LNCAP (cell line): Measurements from ENCODE around the gene PSMC5.

Source experiments
- TF ChIP-seq, protein P1 (sequence below): fragments of 450-650 bp; IDR thresholded peaks from 2 replicates; pipeline ENCODE4 v1.5.1; 2017; ENCODE audit warnings: mild to moderate bottlenecking

Gene PSMC5

DNA sequence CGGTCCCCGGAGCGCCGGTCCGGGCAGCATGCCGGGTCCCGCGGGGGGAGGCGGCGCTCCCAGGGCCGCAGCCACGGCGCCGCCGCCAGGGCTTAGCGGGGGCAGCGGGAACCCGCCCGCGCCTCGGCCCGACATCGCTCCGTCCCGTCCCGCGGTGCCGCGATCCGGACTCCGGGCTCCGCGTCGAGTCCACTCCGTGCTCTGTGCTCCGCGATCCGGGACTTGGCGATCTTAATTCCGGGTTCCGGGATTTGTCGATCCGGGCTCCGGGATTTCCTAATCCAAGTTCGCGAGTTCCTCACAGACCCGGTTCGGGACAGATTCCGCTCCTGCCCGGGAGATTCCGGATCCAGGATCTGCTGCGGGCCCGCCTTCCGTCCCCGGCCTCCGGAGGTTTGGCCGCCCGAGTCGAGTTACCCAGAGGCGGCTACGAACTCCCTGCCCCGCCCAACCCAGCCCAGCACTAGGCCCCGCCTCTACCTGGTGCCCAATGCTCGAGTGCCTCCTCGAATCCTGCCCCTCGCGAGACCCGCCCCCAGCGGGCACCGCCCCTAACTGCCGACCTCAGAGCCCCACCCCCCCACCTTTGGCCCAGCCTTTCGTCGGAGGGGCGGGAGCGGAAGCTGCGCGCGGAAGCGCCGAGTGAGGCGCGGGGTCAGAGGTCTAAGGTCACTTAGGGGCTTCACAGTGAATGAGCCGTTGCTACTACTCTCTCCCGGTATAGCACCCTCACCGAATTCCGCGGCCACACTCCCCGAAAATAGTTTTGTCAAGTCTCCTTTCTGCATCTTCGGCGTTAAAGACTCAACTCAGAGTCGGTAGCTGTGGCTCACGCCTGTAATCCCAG, 15.5 kb downstream of the PSMC5 start, which contains the start of gene SMARCD2:
TSS of gene SMARCD2 (minus strand) at position 146 of the 847 bp plus-strand sequence. CDS start at position 135, 11 bp downstream.
- TF ChIP-seq, protein P1, sequence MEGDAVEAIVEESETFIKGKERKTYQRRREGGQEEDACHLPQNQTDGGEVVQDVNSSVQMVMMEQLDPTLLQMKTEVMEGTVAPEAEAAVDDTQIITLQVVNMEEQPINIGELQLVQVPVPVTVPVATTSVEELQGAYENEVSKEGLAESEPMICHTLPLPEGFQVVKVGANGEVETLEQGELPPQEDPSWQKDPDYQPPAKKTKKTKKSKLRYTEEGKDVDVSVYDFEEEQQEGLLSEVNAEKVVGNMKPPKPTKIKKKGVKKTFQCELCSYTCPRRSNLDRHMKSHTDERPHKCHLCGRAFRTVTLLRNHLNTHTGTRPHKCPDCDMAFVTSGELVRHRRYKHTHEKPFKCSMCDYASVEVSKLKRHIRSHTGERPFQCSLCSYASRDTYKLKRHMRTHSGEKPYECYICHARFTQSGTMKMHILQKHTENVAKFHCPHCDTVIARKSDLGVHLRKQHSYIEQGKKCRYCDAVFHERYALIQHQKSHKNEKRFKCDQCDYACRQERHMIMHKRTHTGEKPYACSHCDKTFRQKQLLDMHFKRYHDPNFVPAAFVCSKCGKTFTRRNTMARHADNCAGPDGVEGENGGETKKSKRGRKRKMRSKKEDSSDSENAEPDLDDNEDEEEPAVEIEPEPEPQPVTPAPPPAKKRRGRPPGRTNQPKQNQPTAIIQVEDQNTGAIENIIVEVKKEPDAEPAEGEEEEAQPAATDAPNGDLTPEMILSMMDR, result 0 out of 2 replicates have a peak, but pooled peaks have one; percentile 8

DNA sequence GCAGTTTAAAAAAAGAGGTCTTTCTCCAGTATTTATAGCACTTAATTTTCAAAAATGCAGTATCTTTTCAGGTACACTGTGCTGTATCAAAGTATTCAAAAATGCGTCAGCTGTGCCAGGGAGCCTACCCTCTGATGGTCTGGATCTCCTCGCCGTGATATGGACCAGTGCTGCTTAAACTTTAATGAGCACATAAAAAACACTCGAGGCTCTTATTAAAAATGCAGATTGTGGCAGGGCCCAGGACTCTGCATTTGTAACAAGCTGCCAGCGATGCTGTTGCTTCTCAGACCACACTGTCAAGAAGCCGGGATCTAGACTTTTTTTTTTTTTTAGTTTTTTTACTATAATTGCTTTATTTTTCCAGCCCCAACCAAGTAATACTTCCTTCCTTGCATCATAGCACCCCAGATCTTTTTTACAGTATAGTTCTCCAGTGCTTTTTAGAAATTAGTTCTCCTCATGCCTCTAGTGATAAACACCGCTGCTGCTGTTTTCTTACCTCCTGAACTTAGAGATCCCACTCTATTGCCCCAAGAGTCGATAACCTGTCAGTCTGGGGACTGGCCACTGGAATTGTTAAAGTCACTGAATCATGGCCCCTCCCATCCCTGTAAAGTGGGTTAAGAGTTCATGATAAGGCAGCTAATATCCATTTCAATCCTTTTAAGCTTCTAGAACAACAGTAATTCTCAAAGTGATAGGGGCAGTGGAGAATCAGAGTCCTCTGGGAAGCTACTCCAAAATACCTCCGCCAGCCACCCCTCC, 16.9 kb downstream of the PSMC5 start:
- TF ChIP-seq, protein P1, result no peak

DNA sequence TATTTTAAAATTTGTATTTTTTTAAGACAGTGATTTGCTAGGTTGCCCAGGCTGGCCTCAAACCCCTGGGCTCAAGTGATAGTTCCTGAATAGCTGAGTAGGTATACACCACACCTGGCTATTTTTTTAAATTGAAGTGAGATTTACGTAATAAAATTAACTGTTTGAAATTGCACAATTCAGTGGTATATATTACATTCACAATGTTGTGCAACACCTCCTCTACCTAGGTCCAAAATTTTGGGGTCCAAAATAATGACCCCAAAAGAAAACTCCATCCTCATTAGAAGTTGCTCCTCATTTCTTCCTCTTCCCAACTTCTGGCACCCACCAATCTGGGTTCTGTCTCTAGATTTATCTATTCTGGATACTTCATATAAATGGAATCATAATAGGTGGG, 18.3 kb downstream of the PSMC5 start:
- TF ChIP-seq, protein P1, result no peak

DNA sequence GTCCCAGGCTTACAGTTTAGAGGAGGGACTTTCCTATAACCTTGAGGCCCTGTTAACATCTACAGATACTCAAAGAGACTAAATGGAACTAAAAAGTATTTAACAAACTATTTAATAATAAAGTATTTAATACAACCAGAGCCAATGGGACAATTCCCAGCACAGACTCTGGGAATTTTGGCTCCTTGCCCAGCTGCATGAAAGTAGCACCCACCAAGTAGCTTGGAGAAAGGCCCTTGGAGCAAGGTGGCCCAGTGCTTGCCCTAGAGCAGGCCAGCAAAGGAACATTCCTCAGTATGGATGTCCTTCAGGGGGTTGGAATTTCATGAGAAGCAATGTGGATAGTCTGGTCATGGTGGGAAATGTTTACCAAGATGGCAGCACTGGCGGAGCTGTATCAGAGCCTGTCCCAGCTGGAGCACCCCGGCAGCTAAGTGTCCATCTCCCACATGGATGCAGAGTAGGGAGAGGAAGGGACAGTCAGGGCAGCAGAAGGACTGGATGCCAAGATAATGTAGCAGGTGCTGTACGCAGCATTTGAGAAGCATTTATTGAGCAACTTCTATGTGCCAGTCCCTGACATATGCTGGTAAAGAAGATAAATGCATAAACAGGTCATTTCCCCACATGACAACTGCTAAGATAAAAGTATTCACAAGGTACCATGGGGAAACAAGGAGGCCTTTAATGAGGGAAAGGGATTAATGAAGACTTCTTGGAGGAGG, 20.5 kb downstream of the PSMC5 start:
- TF ChIP-seq, protein P1, result no peak

DNA sequence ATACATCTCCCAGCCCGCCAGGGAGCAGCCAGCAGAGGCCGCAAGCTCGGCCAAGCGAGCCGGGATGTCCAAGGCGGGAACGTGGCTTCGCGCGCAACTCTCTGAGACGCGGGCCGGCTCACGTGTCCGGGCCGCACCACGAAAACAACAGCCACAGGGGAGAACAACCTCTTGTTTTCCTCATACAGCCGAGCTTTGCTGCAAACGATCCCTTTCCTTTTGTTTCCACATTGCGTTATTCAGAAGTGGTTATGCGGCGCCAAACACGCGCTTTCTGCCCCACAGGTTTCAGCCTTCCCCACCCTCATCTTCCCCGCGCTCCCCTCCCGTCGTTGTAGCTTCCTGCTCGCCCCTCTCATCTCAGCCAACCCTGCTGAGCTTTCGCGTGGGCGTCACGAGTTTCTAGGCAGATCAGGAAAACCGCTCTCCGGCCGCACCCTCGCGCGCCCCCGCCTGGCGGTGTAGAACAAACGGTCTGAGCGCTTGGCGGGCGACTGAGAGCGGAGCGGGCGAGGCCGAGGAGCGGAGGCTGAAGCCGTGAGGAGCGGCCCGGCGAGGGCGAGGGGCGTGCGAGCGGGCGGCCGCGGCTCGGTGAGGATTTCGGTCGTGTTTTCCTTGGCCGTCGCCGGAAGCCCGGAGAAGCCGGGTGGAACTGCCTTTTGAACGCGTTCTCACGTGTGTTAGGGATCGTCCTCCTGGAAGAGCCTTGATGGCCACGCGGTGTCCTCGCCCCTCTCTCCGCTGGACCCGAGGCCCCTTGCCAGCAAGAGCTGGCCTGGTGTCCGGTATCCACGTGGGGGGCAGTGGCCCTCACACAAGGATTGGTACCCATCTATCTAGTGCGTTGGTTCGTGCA, 21.8 kb downstream of the PSMC5 start:
- TF ChIP-seq, protein P1, result no peak

DNA sequence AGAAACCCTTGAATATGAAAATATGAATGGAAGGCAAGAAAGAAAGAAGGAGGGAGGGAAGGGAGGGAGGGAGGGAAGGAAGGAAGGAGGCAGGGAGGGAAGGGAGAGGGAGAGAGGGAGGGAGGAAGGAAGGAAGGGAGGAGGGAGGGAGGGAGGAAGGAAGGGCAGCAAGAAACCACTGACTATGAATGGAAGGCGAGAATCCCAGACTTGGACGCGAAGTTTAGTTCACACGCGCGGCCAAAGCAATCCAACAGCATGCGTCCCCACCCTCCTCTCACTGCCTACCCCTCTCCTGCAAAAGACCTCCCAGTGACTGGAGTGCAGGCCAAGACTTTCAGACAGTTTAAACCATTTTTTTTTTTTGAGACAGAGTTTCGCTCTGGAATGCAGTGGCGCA, 23.2 kb downstream of the PSMC5 start:
- TF ChIP-seq, protein P1, result no peak

DNA sequence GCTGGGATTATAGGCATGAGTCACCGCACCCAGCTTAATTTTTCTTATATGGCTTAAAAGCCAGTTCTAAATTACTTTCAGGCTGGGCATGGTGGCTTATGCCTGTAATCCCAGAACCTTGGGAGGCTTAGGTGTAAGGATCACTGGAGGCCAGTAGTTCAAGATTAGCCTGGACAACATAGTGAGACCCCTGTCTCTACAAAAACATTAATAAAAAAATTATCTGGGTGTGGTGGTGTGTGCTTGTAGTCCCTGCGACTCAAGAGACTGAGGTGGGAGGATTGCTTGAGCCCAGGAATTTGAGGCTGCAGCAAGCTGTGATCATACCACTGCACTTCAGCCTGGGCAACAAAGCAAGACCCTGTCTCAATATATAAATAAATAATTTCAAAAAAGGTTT, 26.0 kb downstream of the PSMC5 start:
- TF ChIP-seq, protein P1, result no peak
